ENCODE data around the gene PGBD1.

GRCh38 chr6:28266962-28267694 is 14.2 kb upstream of the PGBD1 start, which contains the start of gene ZSCAN26:
- peak; percentile 78 for TF ChIP-seq POLR2A (IDR thresholded peaks at IDR 0.05; ENCODE audit: low read depth, low read length)
- TF ChIP-seq TAF1 (IDR thresholded peaks at IDR 0.05; ENCODE audit: low read depth, low read length), result peak; percentile 88

All from GM12891 (cell line).